K562 (cell line): ENCODE results near the gene CLIC1. TPM values are rescaled to one million over a fixed set of nuclear protein-coding genes. Genes with fewer than 3 reads are reported as not detected.
A peak's percentile ranks its signal among the peaks of the same experiment; 100 is the strongest.

ENCODE experiments used
- CHCHD3 ChIP-seq: fragments of 250-450 bp; sonication (Bioruptor Pico); IDR thresholded peaks from 2 replicates; pipeline ENCODE4 v2.1.2; 2022; ENCODE audit warnings: mild to moderate bottlenecking
- COPS2 ChIP-seq: fragments of 450-650 bp; conservative IDR thresholded peaks from 2 replicates; pipeline ENCODE4 v1.6.1; 2016; ENCODE audit warnings: mild to moderate bottlenecking, moderate library complexity
- CREBBP ChIP-seq: IDR thresholded peaks from one replicate; pipeline ENCODE4 v1.6.1; 2012; ENCODE audit warnings: low read depth, mild to moderate bottlenecking, control low read depth, inconsistent platforms, low read length
- ELF4 ChIP-seq: fragments of 450-650 bp; formaldehyde crosslinking; IDR thresholded peaks from 2 replicates; pipeline ENCODE4 v1.4.0; 2022; ENCODE audit warnings: missing genetic modification characterization
- FOXA3 ChIP-seq, 2 experiments: fragments of 450-650 bp in 1 of 2; sonication (generic) in 1 of 2; formaldehyde crosslinking; IDR thresholded peaks in 1 of 2; conservative IDR thresholded peaks in 1 of 2; 2 replicates each; pipeline versions ENCODE4 v1.4.0 to v1.8.0; 2020 to 2022; ENCODE audit warnings: mild to moderate bottlenecking in 2 of 2, missing genetic modification reagents in 1 of 2
- FOXJ3 ChIP-seq: sonication (generic); formaldehyde crosslinking; IDR thresholded peaks from 2 replicates; pipeline ENCODE4 v1.4.0; 2020; ENCODE audit warnings: mild to moderate bottlenecking, missing genetic modification reagents
- GABPB2 ChIP-seq: fragments of 250-450 bp; sonication (Bioruptor Pico); conservative IDR thresholded peaks from 2 replicates; pipeline ENCODE4 v1.5.1; 2021; ENCODE audit warnings: mild to moderate bottlenecking
- HNRNPH1 ChIP-seq: fragments of 200-400 bp; formaldehyde crosslinking; optimal IDR thresholded peaks from 2 replicates; pipeline ENCODE3; 2017; ENCODE audit warnings: low read depth, mild to moderate bottlenecking, low read length, moderate library complexity
- KAT8 ChIP-seq: fragments of 450-650 bp; IDR thresholded peaks from 2 replicates; pipeline ENCODE4 v1.6.1; 2016; ENCODE audit warnings: low read depth, mild to moderate bottlenecking
- PHF21A ChIP-seq: fragments of 450-650 bp; IDR thresholded peaks from 2 replicates; pipeline ENCODE4 v1.6.1; 2017; ENCODE audit warnings: low read depth, borderline replicate concordance
- POLR2A ChIP-seq: fragments of 450-650 bp; conservative IDR thresholded peaks from 2 replicates; pipeline ENCODE4 v1.6.1; 2016
- RBM14 ChIP-seq: fragments of 200-400 bp; formaldehyde crosslinking; IDR thresholded peaks from 2 replicates; pipeline ENCODE4 v1.6.1; 2018; ENCODE audit warnings: low read depth, mild to moderate bottlenecking, low read length, moderate library complexity, borderline replicate concordance; ENCODE audit not compliant: insufficient read depth
- SIRT6 ChIP-seq: IDR thresholded peaks from one replicate; pipeline ENCODE4 v1.6.1; 2012; ENCODE audit warnings: low read depth, mild to moderate bottlenecking, control low read depth, inconsistent platforms, low read length, moderate library complexity
- SIX5 ChIP-seq, 2 experiments: IDR thresholded peaks; 2 replicates each; pipeline ENCODE4 v1.6.1; 2011; ENCODE audit warnings: low read length in 2 of 2, borderline replicate concordance in 1 of 2, low read depth in 1 of 2, mild to moderate bottlenecking in 1 of 2, moderate library complexity in 1 of 2; ENCODE audit not compliant: insufficient read depth in 1 of 2
- SP1 ChIP-seq: sonication (generic); formaldehyde crosslinking; IDR thresholded peaks from 2 replicates; pipeline ENCODE4 v1.8.1; 2022; ENCODE audit warnings: mild to moderate bottlenecking, missing genetic modification reagents
- THRAP3 ChIP-seq: fragments of 450-650 bp; IDR thresholded peaks from 2 replicates; pipeline ENCODE4 v1.6.1; 2016; ENCODE audit warnings: mild to moderate bottlenecking, inconsistent platforms, borderline replicate concordance
- ZBTB49 ChIP-seq: sonication (generic); formaldehyde crosslinking; IDR thresholded peaks from 2 replicates; pipeline ENCODE4 v1.8.0; 2022; ENCODE audit warnings: missing genetic modification reagents, mild to moderate bottlenecking, borderline replicate concordance
- ZNF140 ChIP-seq: fragments of 250-450 bp; sonication (Bioruptor Pico); IDR thresholded peaks from 2 replicates; pipeline ENCODE4 v1.8.0; 2021; ENCODE audit warnings: moderate library complexity, mild to moderate bottlenecking, inconsistent platforms
- ZNF41 ChIP-seq: fragments of 250-450 bp; sonication (Bioruptor Pico); conservative IDR thresholded peaks from 2 replicates; pipeline ENCODE4 v1.4.0; 2020; ENCODE audit warnings: mild to moderate bottlenecking
- ZNF740 ChIP-seq, 3 experiments: fragments of 200-800 bp in 1 of 3; sonication (Bioruptor generic) in 1 of 3; sonication (generic) in 1 of 3; formaldehyde crosslinking in 1 of 3; IDR thresholded peaks; 2 replicates each; pipeline versions ENCODE4 v1.6.1 to v1.8.0; 2016 to 2022; ENCODE audit warnings: mild to moderate bottlenecking in 2 of 3, missing compliant biosample characterization in 2 of 3, missing genetic modification characterization in 2 of 3, missing genetic modification reagents in 1 of 3
- polyA plus RNA-seq, 8 experiments: library from polyadenylated mRNA; depleted of rRNA in 4 of 8; stranded (reverse) in 5 of 8; unstranded in 3 of 8; fragments of >200 nt; fragmentation: Nextera tagmentation in 2 of 8; fragmentation: Illumina TruSeq in 1 of 8; extraction: Ambion mirVana in 2 of 8; extraction: Trizol in 1 of 8; gene quantifications; 2 replicates each; pipeline versions ENCODE4 v1.2.1 to v1.2.3, GENCODE V29; 2011 to 2014; ENCODE audit warnings: inconsistent platforms in 1 of 8, missing spikeins in 1 of 8
- total RNA-seq, 7 experiments: library from RNA; depleted of rRNA in 6 of 7; stranded (reverse); fragments of >200 nt in 6 of 7; fragmentation: Illumina TruSeq in 2 of 7; extraction: Trizol in 2 of 7; gene quantifications; 2 replicates each; pipeline versions ENCODE4 v1.2.1 to v1.2.3, GENCODE V29; 2011 to 2021; ENCODE audit warnings: low replicate concordance in 1 of 7
- TF ChIP-seq, protein P1 (sequence below): sonication (generic); formaldehyde crosslinking; IDR thresholded peaks from 2 replicates; pipeline ENCODE4 v1.8.1; 2023; ENCODE audit warnings: mild to moderate bottlenecking, missing genetic modification reagents
- TF ChIP-seq, protein P2 (sequence below): fragments of 250-450 bp; sonication (Bioruptor Pico); IDR thresholded peaks from 2 replicates; pipeline ENCODE4 v1.8.0; 2021; ENCODE audit warnings: moderate library complexity, mild to moderate bottlenecking, inconsistent platforms

Gene CLIC1
- total and polyA plus RNA-seq, 9 of the 15 experiments (the other 6 are each of a cell fraction or from before 2014, with no cell fraction given), result 1,267 to 2,419 (median 1,808) TPM

DNA sequence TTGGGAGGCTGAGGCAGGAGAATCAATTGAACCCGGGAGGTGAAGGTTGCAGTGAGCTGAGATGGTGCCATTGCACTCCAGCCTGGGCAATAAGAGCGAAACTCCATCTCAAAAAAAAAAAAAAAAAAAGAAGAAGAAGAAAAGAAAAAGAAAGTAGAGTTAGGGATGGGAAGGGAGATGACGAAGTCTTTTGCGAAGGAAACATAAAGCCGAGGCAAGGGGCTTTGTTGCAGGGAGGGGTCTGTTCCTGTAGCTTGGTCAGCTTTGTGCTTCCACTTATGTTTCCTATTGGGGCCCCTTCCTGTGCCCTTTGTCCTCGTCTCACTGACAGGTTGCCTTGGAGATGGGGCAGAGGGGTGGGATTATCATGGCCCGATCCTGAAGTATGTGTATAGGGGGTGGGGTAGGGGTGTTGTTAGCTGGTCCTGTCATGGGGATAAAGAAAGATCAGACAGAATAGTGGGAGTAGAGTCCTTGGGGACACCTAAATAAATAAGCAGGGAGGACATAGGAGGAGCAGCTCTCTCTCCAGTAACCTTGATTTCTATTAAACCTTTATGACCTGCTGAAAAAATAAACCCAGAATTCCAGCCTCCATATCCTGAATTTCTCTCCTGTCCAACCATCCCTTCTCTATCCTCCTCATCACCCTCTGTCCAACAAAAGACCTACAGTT, 1.1 kb upstream of the CLIC1 start (continued):
- TF ChIP-seq SIX5 (IDR thresholded peaks at IDR 0.05; ENCODE audit: borderline replicate concordance in 1 of 2, insufficient read depth in 1 of 2, low read depth in 1 of 2, low read length in 2 of 2) (no peak), RBM14 (no peak), FOXA3 (CRISPR knock-in tag; conservative IDR thresholded peaks at IDR 0.05 in 1 of 2, IDR thresholded peaks at IDR 0.05 in 1 of 2) (peak in 1 of 2 experiments; percentile 65; a peak in 2 of 4 replicates), CREBBP (no peak), GABPB2 (no peak), ZBTB49 (CRISPR knock-in tag) (0 out of 2 replicates have a peak, but pooled peaks have one; percentile 26), KAT8 (no peak), CHCHD3 (CRISPR knock-in tag) (0 out of 2 replicates have a peak, but pooled peaks have one; percentile 70), POLR2A (no peak), SP1 (CRISPR knock-in tag) (no peak), THRAP3 (no peak), ZNF41 (no peak), FOXJ3 (CRISPR knock-in tag) (no peak), ELF4 (no peak), ZNF140 (no peak), HNRNPH1 (no peak), ZNF740 (CRISPR knock-in tag; IDR thresholded peaks at IDR 0.05) (no peak), ZNF740 (tag; IDR thresholded peaks at IDR 0.05) (peak in 1 of 2 experiments; percentile 52; a peak in 1 of 4 replicates), PHF21A (no peak), COPS2 (no peak), SIRT6 (no peak)
- TF ChIP-seq, protein P1, sequence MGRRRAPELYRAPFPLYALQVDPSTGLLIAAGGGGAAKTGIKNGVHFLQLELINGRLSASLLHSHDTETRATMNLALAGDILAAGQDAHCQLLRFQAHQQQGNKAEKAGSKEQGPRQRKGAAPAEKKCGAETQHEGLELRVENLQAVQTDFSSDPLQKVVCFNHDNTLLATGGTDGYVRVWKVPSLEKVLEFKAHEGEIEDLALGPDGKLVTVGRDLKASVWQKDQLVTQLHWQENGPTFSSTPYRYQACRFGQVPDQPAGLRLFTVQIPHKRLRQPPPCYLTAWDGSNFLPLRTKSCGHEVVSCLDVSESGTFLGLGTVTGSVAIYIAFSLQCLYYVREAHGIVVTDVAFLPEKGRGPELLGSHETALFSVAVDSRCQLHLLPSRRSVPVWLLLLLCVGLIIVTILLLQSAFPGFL (CRISPR knock-in tag), result no peak
- TF ChIP-seq, protein P2, sequence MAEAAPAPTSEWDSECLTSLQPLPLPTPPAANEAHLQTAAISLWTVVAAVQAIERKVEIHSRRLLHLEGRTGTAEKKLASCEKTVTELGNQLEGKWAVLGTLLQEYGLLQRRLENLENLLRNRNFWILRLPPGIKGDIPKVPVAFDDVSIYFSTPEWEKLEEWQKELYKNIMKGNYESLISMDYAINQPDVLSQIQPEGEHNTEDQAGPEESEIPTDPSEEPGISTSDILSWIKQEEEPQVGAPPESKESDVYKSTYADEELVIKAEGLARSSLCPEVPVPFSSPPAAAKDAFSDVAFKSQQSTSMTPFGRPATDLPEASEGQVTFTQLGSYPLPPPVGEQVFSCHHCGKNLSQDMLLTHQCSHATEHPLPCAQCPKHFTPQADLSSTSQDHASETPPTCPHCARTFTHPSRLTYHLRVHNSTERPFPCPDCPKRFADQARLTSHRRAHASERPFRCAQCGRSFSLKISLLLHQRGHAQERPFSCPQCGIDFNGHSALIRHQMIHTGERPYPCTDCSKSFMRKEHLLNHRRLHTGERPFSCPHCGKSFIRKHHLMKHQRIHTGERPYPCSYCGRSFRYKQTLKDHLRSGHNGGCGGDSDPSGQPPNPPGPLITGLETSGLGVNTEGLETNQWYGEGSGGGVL (CRISPR knock-in tag), result no peak
